Measurements from ENCODE around the gene SLC25A34.

DNA sequence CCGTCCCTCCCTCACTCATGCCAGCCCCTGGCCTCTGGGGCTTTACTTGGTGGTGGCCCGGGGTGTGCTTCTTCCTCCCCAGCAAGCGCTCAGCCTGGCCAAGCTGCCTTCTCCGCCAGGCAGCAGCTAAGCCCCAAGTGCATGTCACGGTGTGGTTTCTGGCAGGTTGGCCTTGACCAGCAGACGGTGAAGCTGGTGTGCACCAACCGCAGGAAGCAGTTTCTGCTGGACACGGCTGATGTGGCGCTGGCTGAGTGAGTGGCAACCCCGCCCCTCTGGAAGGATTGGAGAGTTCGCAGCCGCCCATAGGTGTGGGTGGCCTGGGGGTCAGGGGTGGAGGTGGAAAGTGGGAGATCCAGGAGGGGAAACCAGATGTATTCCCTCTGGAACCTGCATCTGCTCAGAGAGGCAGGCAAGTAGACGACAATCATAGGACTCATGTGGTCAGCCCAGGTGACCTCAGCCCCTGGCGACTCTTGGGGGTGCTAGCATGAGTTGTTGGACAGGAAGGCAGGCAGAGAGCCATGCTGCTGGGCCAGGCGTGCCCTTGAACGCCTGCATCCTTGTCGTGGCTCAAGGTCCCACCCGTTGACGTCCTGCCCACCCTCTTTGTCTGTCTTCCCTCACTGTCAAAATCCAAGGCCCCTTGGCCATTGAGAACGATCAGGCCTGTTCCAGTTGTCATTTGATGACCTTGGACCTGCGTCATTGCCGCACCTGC, 7.0 kb upstream of the SLC25A34 start:
- TF ChIP-seq, protein P1, sequence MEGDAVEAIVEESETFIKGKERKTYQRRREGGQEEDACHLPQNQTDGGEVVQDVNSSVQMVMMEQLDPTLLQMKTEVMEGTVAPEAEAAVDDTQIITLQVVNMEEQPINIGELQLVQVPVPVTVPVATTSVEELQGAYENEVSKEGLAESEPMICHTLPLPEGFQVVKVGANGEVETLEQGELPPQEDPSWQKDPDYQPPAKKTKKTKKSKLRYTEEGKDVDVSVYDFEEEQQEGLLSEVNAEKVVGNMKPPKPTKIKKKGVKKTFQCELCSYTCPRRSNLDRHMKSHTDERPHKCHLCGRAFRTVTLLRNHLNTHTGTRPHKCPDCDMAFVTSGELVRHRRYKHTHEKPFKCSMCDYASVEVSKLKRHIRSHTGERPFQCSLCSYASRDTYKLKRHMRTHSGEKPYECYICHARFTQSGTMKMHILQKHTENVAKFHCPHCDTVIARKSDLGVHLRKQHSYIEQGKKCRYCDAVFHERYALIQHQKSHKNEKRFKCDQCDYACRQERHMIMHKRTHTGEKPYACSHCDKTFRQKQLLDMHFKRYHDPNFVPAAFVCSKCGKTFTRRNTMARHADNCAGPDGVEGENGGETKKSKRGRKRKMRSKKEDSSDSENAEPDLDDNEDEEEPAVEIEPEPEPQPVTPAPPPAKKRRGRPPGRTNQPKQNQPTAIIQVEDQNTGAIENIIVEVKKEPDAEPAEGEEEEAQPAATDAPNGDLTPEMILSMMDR (IDR thresholded peaks at IDR 0.05), result no peak
- no peak for TF ChIP-seq POLR2A (IDR thresholded peaks at IDR 0.05)

Measured in thyroid gland (tissue), 4 donors.